COLO829 (cell line): Measurements from ENCODE around the gene ACAT2.
"Not testable (repeated sequence)": the region's sequence is repeated elsewhere in the genome, so short reads cannot be mapped to it uniquely, and the experiment has no call there.

Source experiments
- DNase-seq: peaks from one replicate; pipeline ENCODE4 v3.0.0; 2012; ENCODE audit warnings: low spot score

ACAT2 gene

DNA sequence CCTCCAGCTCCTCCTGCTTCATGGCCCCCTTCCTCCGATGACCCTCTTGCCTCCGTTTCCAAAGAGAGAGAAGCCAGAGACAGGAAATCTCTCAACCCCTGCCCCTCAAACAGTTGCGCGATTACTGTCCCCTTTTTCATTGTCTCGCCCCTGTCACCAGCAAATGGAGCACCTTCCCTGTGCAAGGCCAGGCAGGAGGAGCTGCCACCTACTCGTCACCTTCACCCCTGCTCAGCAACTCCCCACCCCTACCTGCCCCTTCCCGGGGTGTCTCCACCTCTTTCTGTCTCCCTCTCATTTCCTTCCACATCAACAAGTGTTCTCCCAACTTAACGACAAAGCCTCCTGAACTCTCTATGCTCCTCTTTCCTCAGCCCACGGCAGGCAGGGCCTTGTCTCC lies 51.9 kb downstream of the ACAT2 start:
- no peak for DNase-seq

- no peak for DNase-seq
Measured at GRCh38 chr6:159815410-159815809, 53.6 kb downstream of the ACAT2 start.

- DNase-seq = not testable (repeated sequence)
Measured at GRCh38 chr6:159816775-159817174, 54.9 kb downstream of the ACAT2 start.

- DNase-seq = no peak
Measured at GRCh38 chr6:159817951-159818739, 56.3 kb downstream of the ACAT2 start.

DNA sequence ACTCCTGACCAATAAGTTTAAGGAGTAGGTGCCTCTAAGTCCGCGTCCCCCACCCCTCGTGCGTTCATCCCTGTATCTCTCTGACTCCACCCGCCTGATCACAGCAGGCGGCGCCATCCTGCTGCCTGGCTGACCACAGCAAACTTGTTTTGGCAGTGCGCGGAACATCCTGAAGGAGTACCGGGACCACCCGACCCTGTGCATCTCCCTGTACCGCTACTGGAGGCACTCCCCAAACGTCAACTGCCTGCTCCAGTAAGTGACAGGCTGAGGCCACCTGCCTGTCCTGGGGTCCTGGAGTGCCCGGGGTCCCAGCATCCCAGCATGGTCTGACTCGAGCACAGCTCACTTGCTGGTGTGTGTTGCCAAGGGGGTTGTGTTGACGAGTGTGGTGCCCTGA lies 57.3 kb downstream of the ACAT2 start:
- DNase-seq = no peak

DNA sequence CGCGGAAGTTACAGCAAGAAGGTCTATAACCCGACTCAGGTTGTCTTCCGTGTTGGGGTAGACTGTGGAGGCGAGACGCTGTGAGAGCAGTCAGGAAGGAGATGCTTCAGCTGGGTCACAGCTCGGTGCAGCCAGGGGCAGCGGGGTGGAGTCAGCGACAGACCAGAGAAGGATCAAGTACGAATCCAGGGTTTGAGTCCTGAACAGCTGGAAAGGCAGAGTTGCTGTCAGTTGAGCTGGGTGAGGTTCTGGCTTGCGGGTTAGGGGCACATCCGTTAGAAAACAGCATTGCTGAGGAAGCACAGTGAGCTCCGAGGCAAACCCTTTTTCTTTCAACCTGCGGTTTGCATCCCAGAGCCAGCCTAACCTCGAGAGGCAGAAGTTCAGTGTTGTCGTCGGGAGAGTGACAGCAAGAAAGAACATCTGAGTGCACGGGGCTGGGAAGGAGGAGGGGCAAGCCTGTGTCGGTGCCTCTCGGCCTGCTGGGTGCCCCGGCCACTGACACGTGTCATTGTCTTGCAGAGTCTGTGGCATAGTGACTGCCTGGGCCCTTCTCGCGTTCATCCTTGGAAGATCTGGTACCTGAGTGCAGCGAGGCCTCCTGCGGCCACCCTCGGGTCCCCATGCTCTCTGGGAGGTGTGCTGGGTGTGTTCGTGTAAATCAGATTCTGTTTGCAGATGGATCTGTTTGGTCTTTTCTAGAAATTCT lies 58.2 kb downstream of the ACAT2 start:
- no peak for DNase-seq

- no peak for DNase-seq
Measured at GRCh38 chr6:159821122-159821521, 59.3 kb downstream of the ACAT2 start.

GRCh38 chr6:159821726-159822125 lies 59.9 kb downstream of the ACAT2 start:
- no peak for DNase-seq

DNA sequence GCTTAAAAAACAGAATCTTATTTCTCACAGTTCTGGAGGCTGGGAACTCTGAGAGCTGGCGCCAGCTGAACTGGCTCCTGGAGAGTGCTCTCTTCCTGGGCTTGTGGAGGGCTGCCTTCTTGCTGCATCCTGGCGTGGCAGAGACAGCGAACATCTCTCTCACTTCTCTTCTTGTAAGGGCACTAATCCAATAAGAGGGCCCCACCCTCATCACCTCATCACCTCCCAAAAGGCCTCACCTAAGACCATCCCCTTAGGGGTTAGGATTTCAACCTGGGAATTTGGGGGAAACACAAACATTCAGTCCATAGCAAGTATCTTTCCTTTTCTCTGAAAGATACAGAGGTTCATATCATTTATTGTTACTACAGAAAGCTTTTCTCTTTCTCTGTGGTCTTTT lies 62.1 kb downstream of the ACAT2 start:
- DNase-seq = no peak

DNA sequence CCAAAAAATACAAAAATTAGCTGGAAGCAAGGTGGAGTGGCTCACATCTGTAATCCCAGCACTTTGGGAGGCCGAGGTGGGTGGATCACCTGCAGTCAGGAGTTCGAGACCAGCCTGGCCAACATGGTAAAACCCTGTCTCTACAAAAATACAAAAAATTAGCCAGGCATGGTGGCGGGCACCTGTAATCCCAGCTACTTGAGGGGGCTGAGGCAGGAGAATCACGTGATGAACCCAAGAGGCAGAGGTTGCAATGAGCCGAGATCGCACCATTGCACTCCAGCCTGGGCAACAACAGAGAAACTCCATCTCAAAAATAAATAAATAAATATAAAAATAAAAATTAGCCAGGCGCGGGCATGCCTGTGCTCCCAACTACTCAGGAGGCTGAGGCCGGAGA lies 62.8 kb downstream of the ACAT2 start:
- DNase-seq = not testable (repeated sequence)

DNA sequence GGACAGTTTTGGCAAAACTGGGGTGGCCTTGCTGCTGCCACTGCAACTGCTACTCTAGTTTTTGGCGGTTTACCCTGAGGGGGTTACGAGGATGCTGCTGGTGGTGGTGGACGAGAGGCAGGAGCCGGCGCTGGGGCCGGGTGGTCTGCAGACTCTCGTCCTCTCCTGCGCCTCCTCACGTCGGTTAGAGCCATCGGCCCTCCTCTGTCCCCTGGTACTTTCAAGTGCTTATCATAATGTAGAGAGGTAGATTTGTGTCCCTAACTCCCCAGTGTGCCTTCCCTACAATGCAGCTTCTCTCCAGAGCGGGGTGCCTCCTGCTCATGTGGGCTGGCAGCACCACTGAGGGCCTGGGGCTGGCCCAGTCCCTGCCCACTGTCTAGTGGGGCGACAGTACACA lies 64.2 kb downstream of the ACAT2 start:
- no peak for DNase-seq

- no peak for DNase-seq
Measured at GRCh38 chr6:159826968-159827647, 65.3 kb downstream of the ACAT2 start.

DNA sequence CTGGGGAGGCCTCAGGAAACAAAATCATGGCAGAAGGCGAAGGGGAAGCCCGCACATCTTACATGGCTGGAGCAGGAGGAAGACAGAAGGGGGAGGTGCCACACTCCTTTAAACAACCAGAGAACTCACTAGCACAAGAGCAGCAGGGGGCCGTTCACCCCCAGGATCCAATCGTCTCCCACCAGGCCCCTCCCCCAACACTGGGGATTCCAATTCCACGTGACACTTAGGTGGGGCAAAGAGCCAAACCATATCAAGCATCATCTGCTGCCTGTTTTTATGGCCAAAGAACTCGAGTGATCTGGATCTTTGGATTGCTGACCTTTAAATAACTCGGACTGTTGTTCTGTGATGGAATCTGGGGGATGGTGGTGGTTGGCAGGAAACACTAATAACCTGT lies 66.2 kb downstream of the ACAT2 start:
- DNase-seq = no peak
